ENCODE data around the gene POLR3C. TPM values are rescaled to one million over a fixed set of nuclear protein-coding genes. Genes with fewer than 3 reads are reported as not detected.
"Not testable (repeated sequence)": the region's sequence is repeated elsewhere in the genome, so short reads cannot be mapped to it uniquely, and the experiment has no call there.

POLR3C gene
- total RNA-seq, 1 donor from 2014 or later, result 43.4 TPM

DNA sequence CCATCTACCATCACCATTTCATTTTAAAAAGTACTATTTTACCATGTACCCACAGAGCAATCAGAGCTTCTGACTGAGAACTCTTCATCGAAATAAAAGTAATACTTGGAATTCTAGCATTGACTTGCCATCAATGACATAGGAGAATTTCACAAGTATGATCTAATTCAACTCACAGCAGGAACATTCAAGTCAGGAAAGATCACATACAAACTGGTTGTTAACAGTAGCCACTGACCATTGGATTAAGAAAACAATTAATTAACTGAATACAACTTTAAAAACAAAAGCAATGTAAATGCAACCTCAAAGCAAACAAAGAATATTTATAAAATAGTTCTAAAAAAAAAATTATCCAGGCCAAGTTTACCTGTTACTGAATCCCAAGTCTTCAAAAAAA lies 18.9 kb upstream of the POLR3C start:
- DNase-seq, result no peak
- H3K4me1 Mint-ChIP-seq (ENCODE audit: low read depth, unreplicated experiment), result no peaks in the 10 kb centered on the region
- peaks cover 2% of the 10 kb centered on the region for H3K9me3 Mint-ChIP-seq (ENCODE audit: unreplicated experiment)
- TF ChIP-seq CTCF (IDR thresholded peaks at IDR 0.05; ENCODE audit: partially characterized antibody, unreplicated experiment), result no peak
- no peak overlapping the region for H3K4me3 Mint-ChIP-seq (ENCODE audit: unreplicated experiment)
- no peak overlapping the region for H3K27ac Mint-ChIP-seq (ENCODE audit: unreplicated experiment)
- H3K27me3 Mint-ChIP-seq (ENCODE audit: unreplicated experiment), result peaks cover 2% of the 10 kb centered on the region
- H3K36me3 Mint-ChIP-seq (ENCODE audit: unreplicated experiment), result no peaks in the 10 kb centered on the region

GRCh38 chr1:145806408-145806807 lies 17.6 kb upstream of the POLR3C start:
- DNase-seq, result no peak
- peaks cover 2% of the 10 kb centered on the region for H3K27me3 Mint-ChIP-seq (ENCODE audit: unreplicated experiment)
- no peak for TF ChIP-seq CTCF (IDR thresholded peaks at IDR 0.05; ENCODE audit: partially characterized antibody, unreplicated experiment)
- H3K4me1 Mint-ChIP-seq (ENCODE audit: low read depth, unreplicated experiment), result no peaks in the 10 kb centered on the region
- H3K9me3 Mint-ChIP-seq (ENCODE audit: unreplicated experiment), result peaks cover 2% of the 10 kb centered on the region
- H3K36me3 Mint-ChIP-seq (ENCODE audit: unreplicated experiment), result no peaks in the 10 kb centered on the region
- no peak overlapping the region for H3K27ac Mint-ChIP-seq (ENCODE audit: unreplicated experiment)
- H3K4me3 Mint-ChIP-seq (ENCODE audit: unreplicated experiment), result no peak overlapping the region

DNA sequence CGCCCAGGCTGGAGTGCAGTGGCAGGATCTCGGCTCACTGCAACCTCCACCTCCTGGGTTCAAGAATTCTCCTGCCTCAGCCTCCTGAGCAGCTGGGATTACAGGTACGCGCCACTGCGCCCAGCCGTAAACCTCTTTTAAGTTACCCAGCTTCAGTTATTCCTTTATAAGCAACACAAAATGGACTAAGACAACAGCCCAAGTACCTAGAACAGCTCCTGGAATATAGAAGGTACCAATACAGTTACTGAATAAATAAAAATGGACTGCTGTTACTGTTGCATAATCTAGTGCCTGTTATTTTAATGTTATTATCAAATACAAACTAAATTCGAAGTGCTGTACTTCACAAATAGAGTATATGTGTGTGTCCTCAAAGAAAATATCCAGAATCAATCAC lies 17.2 kb upstream of the POLR3C start:
- Mint-ChIP-seq H3K9me3 (ENCODE audit: unreplicated experiment) (peaks cover 2% of the 10 kb centered on the region), H3K4me1 (ENCODE audit: low read depth, unreplicated experiment) (no peaks in the 10 kb centered on the region), H3K4me3 (ENCODE audit: unreplicated experiment) (no peak overlapping the region), H3K36me3 (ENCODE audit: unreplicated experiment) (no peaks in the 10 kb centered on the region), H3K27ac (ENCODE audit: unreplicated experiment) (no peak overlapping the region), H3K27me3 (ENCODE audit: unreplicated experiment) (peaks cover 2% of the 10 kb centered on the region)
- DNase-seq, result no peak
- TF ChIP-seq CTCF (IDR thresholded peaks at IDR 0.05; ENCODE audit: partially characterized antibody, unreplicated experiment), result no peak

- H3K36me3 Mint-ChIP-seq (ENCODE audit: unreplicated experiment); H3K4me1 Mint-ChIP-seq (ENCODE audit: low read depth, unreplicated experiment); H3K27me3 Mint-ChIP-seq (ENCODE audit: unreplicated experiment); H3K9me3 Mint-ChIP-seq (ENCODE audit: unreplicated experiment); DNase-seq; H3K27ac Mint-ChIP-seq (ENCODE audit: unreplicated experiment); H3K4me3 Mint-ChIP-seq (ENCODE audit: unreplicated experiment): not testable (repeated sequence)
These were observed 10.8 kb upstream of the POLR3C start for GRCh38 chr1:145812977-145813810.

- not testable (repeated sequence) for H3K36me3 Mint-ChIP-seq (ENCODE audit: unreplicated experiment); DNase-seq; H3K27me3 Mint-ChIP-seq (ENCODE audit: unreplicated experiment); H3K4me3 Mint-ChIP-seq (ENCODE audit: unreplicated experiment); H3K9me3 Mint-ChIP-seq (ENCODE audit: unreplicated experiment); H3K4me1 Mint-ChIP-seq (ENCODE audit: low read depth, unreplicated experiment); H3K27ac Mint-ChIP-seq (ENCODE audit: unreplicated experiment)
These were observed 5.9 kb upstream of the POLR3C start for GRCh38 chr1:145818095-145818494.

GRCh38 chr1:145822779-145823331 lies 1.1 kb upstream of the POLR3C start:
- H3K9me3 Mint-ChIP-seq (ENCODE audit: unreplicated experiment); H3K27me3 Mint-ChIP-seq (ENCODE audit: unreplicated experiment); DNase-seq; H3K27ac Mint-ChIP-seq (ENCODE audit: unreplicated experiment); H3K4me1 Mint-ChIP-seq (ENCODE audit: low read depth, unreplicated experiment); H3K36me3 Mint-ChIP-seq (ENCODE audit: unreplicated experiment); H3K4me3 Mint-ChIP-seq (ENCODE audit: unreplicated experiment): not testable (repeated sequence)

Data from glutamatergic neuron (in vitro differentiated cells).